DMS53 treated with DMSO at 0.1 percent for 48 hours (cell line): ENCODE measurements around the gene P4HA2.

Experiments used
- DNase-seq: peaks from one replicate; lab custom pipeline; 2025; ENCODE audit not compliant: unreplicated experiment; lab: John Stamatoyannopoulos, UW

Gene P4HA2

GRCh38 chr5:132250547-132250946 lies 22.9 kb upstream of the P4HA2 start:
- DNase-seq: no peak

- DNase-seq: no peak
These were observed 19.2 kb upstream of the P4HA2 start for GRCh38 chr5:132246806-132247205.

GRCh38 chr5:132245593-132245992 lies 17.9 kb upstream of the P4HA2 start:
- DNase-seq: no peak

- no peak for DNase-seq
These were observed 15.8 kb upstream of the P4HA2 start for GRCh38 chr5:132243366-132243977.

DNA sequence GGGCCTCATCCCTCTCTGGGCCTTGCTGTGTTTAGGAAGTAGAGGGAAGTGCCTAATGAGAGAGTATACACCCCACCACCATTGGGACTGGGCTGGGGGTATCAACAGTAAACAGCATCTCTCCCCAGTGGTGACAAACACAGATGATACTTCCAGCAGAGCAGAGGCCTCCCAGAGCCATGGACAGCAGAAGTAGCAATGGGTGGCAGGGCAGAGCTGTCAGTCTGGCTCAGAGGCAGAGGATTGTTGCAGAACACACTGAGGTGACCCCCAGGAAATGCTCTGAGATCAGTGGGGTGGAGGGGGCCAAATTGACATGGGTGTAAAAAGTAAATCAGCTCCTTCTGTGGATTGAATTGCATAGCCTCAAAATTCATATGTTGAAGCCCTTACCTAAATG lies 12.1 kb upstream of the P4HA2 start:
- no peak for DNase-seq

DNA sequence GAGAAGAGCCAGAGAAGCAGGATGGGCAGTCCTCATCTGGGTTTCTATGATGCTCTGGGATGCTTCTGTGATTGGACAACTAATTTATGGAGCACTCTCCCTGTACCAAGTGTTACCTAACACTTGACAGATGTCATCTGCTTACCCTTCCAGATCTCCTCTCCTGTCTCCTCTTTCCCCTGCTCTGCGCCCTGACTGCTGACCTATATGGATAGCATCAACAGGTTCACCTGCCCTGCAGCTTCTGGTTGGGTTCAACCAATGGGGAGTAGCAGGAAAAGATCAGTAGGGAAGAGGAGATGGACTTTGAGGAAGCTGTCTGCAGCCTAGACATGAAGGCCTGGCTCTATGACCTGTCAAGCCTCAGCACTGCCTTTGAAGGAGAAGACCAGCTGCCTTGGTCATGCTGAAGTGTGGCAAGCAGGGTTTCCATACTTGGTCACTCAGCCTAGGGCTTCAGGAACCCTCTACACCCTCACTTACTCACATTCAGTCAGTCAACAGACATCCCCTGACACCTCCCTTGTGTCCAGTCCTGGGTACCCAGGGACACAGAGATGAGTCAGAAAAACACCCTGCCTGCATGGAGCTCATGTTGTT lies 11.3 kb upstream of the P4HA2 start:
- DNase-seq: no peak

DNA sequence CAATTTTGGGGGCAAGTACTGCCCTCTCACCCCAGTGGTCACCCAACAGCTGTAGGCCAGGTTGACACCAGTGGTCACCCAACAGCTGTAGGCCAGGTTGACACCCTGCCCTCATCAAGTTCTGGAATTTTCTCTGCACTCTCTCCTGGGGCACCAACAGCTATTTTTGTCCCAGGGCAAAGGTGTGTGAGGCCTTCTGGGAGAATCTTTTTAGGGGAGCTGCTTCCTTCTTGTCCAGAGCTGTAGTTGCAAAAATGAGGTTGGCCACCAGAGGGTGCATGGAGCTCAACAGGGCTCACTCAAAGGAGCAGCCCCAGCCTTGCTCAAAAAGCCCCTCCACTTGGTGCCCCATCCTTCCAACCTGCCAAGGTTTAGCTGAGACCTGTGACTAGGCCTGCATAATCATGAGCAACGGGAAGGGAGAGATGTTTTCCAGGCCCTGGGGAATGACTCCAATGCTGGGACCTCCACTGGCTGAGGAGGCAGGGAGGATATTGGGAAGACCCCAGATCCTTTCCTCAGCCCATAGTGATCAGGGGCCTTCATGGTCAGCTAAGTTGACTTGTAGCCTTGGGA lies 10.6 kb upstream of the P4HA2 start:
- peak; percentile 45 for DNase-seq

GRCh38 chr5:132237670-132238069 lies 10.0 kb upstream of the P4HA2 start:
- no peak for DNase-seq

DNA sequence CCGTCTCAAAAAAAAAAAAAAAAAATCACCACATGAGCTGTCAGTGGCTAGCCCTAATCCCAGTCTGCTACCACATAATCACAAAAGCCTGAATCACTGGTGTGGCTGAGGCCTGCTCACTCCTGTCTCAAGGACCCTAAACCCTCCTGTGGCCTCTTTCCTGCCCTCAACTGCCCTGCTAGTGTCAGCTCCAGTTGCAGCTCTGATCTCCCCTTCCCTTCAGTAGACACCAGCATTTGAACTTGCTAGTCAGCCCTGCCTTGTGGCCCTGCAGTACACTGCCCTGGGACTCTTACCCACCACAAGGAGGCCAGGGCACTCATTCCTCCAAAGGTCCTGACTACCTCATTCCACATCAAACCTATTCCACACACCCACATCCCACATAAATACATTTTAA lies 9.5 kb upstream of the P4HA2 start:
- no peak for DNase-seq

GRCh38 chr5:132235340-132235739 lies 7.7 kb upstream of the P4HA2 start:
- DNase-seq: no peak

DNA sequence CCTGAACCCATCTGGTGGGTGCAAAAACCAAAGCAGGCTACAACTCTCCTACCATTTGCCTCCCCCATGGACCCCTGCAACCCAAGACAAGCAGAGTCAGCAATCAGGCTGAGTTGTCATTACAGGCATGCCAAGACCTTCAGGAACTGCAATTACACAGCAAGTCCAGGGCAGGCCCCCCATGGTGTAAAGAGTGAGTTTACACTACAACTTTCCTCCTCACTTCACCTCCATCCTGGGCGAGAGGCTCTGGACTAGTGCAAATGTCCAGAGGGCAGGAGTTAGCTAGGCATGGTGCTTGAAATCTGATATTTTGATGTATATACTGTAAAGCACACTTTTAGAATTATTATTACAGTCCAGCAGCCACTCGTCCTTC lies 7.0 kb upstream of the P4HA2 start:
- no peak for DNase-seq

- no peak for DNase-seq
These were observed 6.4 kb upstream of the P4HA2 start for GRCh38 chr5:132233811-132234683.

GRCh38 chr5:132233081-132233480 lies 5.4 kb upstream of the P4HA2 start:
- no peak for DNase-seq

GRCh38 chr5:132232465-132232864 lies 4.8 kb upstream of the P4HA2 start:
- DNase-seq: no peak

- DNase-seq: no peak
These were observed 3.2 kb upstream of the P4HA2 start for GRCh38 chr5:132230871-132231270.

- no peak for DNase-seq
These were observed 1.6 kb upstream of the P4HA2 start for GRCh38 chr5:132229236-132229635.

DNA sequence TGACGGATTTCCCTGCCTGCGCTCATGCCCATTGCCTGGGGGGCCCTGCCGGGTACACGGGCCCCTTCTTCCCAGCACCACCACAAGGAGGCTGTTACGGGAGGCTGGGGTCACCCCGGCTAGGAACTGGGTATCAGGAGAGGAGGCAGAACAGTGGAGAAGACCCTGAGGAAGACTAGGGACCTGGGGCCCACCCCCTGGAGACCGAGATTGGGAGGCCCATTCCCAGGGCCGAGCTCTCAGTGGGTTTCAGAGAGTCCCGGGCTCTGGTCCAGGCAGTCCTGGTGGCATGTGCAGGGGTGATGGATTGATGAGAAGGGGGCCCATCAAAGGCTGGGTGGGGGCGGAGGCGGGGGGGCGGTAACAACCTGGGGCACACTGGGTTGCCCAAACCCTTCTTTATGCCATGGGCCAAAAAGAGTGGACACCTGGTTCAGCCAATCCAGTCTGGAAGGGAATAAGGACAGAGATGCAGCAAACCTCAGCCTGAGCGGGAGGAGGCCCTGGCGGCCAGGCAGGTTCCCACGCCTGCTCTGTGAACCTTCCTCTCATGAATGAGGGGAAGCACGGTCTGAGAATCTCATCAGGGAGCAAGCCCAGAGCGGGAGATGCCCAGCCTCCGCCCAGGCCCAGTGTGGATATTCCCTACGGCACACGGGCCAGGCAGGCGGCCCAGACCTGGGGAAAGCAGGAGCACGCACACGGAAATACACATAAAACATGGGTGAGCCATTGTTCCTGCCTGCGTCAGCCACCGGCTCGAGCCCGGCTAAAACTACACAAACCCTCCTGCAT lies 785 bp upstream of the P4HA2 start:
- no peak for DNase-seq

GRCh38 chr5:132227235-132227484 lies 493 bp downstream of the P4HA2 start:
- no peak for DNase-seq

DNA sequence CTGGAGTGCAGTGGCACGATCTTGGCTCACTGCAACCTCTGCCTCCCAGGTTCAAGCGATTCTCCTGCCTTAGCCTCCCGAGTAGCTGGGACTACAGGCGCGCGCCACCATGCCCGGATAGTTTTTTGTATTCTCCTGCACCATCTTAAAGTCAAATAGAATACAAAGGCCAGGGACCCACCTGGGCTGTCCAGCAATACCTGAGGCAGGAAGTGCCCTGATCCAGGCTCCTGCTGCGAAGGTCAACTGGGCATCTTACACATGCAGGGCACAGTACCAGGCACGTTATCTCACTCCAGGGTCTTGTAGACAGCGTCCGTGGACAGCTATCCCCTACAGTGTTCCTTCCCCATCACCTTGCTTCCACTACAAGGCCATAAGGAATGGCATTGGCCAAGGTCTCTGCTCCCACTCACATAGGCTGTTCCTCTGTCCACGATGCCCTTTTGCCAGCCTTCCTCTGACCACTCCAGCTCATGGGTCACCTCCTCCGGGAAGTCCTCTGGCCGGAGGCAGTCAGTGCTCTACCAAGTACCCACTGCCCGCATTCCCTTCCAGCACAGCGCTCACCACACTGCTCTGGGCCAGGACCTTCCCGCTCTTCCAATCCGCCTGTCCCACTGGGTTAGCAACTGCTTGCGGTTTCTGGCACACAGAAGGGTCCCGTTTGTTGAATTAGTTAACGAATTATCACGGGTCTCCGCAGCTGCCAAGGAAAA lies 978 bp downstream of the P4HA2 start:
- DNase-seq: no peak

- DNase-seq: peak; percentile 13
These were observed 2.3 kb downstream of the P4HA2 start for GRCh38 chr5:132225165-132226032.
